ENCODE data around the gene SASH1.

GRCh38 chr6:148413321-148414091, 70.9 kb downstream of the SASH1 start:
- no peak for TF ChIP-seq CTCF (IDR thresholded peaks at IDR 0.05)
- TF ChIP-seq POLR2AphosphoS5 (IDR thresholded peaks at IDR 0.05) = no peak
- TF ChIP-seq EP300 (IDR thresholded peaks at IDR 0.05) = no peak
